NCI-H2081 treated with DMSO at 0.1 percent for 48 hours (cell line): Measurements from ENCODE around the gene CUX1.

ENCODE experiments used
- DNase-seq: peaks from one replicate; lab custom pipeline; 2025; lab: John Stamatoyannopoulos, UW

The CUX1 gene

DNA sequence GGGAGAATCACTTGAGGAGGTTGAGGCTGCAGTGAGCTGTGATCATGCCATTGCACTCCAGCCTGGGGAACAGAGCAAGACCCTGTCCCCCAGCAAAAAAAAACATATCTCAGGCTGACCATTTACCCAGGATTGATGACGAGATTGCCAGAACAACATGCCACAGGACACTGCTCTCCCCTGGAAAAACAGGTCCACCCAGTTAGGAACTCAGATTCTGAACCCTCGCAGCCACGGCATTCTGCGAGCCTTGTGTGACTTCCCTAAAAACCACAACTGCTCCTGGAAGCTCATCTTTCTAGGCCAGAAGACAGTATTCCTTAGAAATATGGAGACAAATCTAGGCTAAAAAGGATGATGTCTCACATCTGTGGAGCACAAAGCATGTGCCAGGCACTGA is 427.2 kb downstream of the CUX1 start:
- no peak for DNase-seq

- DNase-seq: no peak
These were observed 430.6 kb downstream of the CUX1 start for GRCh38 chr7:102248081-102248455.

DNA sequence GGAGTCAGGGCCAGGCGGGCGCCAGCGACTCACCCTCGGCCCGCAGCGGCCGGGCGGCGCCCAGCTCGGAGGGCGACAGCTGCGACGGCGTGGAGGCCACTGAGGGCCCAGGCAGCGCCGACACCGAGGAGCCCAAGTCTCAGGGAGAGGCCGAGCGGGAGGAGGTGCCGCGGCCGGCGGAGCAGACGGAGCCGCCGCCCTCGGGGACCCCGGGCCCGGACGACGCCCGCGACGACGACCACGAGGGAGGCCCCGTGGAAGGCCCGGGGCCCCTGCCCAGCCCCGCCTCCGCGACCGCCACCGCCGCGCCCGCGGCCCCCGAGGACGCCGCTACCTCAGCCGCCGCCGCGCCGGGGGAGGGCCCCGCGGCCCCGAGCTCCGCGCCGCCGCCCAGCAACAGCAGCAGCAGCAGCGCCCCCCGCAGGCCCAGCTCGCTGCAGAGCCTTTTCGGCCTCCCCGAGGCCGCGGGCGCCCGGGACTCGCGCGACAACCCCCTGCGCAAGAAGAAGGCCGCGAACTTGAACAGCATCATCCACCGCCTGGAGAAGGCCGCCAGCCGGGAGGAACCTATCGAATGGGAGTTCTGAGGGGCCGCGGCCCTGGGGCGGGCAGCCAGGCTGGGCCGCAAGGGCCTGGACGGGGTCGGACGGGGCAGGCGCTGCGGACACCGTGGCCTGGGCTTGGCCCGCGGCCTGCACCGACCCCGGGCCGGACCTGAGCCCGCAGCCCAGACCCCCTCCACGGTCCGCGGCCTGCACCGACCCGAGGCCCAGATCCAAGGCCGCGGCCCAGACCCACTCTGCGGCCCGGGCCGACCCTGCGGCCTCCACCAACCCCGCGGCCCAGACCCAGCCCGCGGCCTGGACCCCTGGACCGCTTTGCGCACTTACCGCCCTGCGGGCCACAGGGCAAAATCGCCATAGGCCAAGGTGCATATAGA is 431.3 kb downstream of the CUX1 start:
- no peak for DNase-seq

DNA sequence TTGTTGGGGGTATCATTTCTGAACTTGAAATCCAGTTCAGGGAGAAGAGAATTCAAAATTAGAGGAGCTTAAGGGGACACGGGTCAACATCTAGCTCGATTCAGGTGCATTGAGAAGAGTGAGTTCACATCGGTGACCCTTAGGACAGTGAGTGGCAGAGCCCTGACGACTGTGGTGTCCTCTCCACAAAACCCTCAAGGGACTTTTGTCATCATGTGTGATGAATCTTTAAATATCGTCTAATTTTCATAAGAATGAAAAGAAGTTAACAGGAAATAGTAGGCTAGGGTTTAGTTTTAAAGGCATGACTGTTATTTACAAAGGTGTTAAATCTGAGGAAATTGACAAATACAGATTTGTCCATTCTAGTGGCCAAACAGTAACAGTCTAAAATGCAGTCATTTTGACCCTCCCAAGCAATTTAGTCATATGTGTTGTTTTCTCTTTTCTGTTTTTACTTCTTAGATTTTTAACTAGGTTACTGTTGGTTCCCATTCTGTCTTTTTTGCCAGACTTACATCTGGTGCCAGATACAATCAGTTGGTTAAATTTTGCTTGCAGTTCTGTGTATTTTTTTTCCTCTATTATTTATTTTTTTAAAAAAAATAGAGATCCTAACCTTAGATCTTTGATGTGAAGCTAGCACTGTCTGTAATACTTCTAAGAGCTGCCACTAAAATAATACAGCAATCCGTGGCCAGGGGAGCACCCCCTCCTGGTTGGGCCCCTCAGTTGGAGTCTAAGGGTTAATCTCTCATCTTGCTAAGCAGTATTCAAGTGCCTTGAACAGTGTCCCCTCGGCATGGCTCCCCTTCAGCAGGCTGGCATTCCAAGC is 434.3 kb downstream of the CUX1 start:
- no peak for DNase-seq

DNA sequence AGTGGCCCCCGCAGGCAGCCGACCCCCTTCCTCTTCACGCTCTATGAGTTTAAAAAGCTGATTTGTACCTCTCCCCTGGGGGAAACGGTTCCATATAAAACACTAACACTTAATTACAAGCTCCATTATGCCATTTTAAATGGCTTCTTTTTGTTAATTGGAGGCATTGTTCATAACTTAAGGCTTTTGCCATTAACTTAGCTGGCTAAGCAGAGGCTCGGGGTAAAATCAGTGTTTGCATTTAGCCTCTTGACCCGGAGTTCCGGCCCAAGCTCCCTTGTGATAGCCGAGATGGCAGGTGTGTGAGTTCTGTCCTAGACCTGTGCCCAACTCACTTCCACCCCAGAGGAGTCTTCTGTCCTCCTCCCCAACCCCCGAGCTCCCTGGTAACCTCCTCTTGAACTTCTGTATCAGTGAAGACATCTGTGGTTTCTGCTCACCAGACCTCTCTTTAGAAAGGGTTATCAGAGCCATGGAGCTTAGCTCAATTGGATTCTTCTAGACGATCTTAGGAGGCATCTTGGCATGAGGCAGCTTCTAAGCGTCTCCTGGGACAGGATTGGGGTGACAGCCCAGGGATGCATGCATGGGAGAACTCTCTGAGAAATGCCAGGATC is 435.0 kb downstream of the CUX1 start:
- no peak for DNase-seq

DNA sequence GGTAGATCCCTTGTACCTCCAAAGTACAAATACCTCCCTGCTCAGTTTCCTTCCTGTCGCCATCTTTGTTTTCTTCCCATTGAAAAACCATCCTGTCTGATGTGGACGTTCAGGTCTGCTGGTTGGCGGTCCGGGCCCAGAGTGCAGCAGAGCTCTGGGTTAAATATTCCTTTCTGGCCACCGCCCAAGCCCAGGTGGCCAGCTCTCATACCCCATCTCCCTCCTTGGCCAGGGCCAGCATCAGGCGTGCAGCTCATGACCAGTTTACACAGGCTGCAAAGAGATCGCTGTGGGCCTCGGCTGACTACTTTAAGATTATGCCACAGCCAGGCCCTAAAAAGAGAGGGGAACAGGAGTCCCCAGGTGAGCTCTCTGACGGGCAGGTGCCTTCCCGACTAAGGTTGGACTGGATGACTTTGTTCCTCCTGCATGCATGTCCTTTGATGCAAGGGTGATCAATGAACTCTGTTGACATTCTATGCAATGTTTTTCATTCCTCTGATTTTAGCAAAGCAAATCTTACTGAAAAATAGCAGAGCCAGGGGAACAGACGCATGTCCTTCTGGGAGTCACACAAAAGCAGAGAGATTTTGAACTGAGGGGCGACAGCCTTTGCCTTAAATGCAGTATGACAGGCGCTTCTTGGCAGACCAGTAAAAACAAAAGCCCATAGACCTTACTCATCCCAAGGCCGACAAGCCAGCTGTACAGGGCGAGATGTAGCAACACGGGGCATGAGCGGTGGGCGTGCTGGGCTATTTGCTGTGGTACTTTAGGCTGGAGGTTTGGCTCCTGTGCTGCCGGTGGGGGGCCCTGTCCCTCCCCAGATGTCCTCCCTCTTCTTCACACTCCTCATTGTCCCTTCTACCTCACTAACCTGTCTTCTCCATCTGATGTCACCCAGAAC is 435.9 kb downstream of the CUX1 start:
- DNase-seq: no peak

- no peak for DNase-seq
These were observed 436.5 kb downstream of the CUX1 start for GRCh38 chr7:102253973-102254370.

- no peak for DNase-seq
These were observed 437.1 kb downstream of the CUX1 start for GRCh38 chr7:102254521-102254920.

DNA sequence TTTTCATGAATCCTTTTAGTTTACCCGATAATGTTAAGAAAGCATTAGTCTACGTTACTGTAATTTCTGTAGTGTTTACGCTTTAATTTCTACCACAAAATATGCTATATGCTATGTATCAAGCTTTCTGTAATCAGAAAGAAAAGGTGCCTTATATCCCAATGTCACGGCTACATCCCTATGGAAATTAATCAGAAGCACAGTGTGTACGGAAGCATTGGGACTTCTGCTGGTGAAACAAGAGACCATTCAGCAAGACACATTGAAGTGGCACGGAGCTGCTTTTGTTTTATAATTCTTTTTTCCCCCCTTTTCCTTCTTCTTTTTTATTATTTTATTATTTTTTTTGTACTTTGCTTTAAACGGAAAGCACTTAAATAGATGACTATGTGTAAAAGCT is 438.1 kb downstream of the CUX1 start:
- DNase-seq: no peak

GRCh38 chr7:102255916-102256315 is 438.5 kb downstream of the CUX1 start:
- DNase-seq: no peak

DNA sequence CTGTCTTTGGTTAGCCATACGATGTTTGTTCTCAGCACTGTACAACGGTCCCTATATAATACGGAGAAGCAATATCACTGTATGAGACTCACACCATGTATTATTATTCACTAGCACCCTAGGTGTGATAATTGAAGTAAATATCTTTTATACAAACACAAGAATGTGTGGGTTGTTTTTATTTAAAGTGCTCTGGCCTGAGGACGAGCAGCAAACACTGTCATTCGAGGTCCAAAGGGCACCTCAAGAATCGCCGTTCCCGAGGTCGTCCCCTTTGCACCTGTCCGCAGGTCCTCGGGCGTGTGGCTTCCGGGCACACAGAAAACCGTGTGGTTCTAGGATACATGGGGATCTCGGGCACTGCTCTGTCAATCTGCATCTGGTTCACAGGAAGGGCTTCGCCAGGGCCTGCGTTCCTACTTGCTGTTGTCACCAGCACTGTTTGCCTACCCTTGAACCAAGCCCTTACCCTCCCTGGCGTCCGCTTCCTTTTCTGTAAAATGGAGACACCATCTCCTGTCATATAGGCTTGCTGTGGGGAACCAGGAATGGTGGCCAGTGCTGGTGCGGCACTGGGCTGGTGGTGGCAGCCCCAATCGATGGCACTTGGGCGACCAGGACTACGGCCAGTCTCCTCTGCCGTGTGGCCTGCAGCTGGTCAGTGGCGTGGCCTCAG is 440.8 kb downstream of the CUX1 start:
- DNase-seq: no peak

- DNase-seq: no peak
These were observed 441.3 kb downstream of the CUX1 start for GRCh38 chr7:102258749-102259107.

GRCh38 chr7:102260856-102261255 is 443.4 kb downstream of the CUX1 start:
- no peak for DNase-seq

GRCh38 chr7:102261451-102261850 is 444.0 kb downstream of the CUX1 start:
- no peak for DNase-seq

GRCh38 chr7:102262546-102262945 is 445.1 kb downstream of the CUX1 start:
- DNase-seq: no peak

DNA sequence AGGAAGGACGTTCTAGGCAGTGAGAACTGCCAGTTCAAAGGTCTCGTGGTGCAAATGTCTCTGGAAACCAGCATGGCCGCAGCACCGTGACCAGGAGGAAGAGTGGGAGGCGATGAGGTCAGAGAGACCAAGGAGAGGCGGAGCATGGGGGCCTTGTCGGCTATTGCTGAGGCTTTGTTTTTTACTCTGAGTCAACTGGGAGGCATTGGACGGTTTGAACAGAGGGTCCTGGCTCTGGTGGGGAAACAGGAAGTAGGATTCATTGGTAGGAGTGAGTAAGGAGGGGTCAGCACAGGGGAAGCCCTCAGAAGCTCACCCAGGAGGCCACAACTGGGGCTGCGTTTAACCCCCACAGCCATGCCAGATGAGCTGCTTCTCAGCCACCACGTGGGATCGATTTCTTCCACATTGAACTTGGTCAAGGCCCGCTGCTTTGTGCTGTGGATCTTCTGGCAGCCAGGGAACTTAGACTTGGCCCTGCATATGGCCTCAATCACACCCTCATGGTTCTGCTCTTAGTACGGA is 447.0 kb downstream of the CUX1 start:
- no peak for DNase-seq

DNA sequence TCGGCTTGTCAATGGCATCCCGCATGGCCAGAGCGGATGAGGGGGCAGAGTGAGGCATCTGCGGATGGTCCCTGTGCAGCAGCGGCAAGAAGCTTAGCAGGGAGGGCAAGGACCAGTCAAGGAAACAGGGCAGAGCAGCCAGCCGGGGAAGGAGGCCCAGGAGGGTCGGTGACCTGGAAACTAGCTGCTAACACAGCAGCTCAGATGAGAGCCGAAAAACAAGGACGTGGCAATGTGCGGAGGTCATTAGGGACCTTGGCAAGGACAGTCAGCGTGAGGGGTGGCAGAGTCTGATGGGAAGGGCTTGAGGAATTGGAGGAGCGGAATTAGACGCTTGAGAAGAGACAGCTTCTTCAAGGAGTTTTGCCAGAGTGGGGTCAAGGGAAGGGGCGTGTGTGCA is 449.1 kb downstream of the CUX1 start:
- DNase-seq: no peak

GRCh38 chr7:102268635-102269034 is 451.2 kb downstream of the CUX1 start:
- no peak for DNase-seq

DNA sequence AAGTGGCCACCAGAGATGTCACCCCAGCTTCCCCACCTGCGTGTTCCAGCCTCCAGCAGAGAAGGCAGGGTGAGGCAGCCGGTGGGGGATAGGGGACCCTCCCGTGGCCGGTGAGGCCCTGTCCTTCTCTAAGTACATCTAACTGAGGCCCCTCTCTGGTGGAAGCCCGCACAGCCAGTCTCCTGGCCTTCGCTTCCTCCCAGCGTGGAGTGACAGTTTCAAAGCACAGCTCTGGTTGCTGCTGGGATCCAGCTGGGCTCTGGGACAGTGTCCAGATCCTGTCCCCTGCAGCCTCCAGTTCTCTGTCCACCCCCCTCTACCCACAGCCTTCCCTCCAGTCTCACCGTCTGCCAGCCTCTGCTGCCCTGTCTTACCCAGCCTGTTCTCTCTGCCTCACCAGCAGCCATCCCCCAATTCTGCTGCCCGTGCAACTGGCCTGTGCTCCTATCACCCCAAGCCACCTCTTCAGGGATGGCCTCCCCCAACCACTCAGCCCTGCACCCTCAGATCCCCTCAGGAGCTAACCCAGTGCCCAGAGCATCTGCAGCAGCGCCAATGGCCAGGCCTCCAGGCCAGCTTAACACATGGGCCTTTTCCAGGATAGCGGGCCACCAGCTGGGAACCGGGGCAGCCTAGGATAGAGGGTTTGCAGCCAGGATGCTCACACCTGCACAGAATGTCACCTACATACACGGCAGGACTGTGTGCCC is 452.9 kb downstream of the CUX1 start:
- no peak for DNase-seq

DNA sequence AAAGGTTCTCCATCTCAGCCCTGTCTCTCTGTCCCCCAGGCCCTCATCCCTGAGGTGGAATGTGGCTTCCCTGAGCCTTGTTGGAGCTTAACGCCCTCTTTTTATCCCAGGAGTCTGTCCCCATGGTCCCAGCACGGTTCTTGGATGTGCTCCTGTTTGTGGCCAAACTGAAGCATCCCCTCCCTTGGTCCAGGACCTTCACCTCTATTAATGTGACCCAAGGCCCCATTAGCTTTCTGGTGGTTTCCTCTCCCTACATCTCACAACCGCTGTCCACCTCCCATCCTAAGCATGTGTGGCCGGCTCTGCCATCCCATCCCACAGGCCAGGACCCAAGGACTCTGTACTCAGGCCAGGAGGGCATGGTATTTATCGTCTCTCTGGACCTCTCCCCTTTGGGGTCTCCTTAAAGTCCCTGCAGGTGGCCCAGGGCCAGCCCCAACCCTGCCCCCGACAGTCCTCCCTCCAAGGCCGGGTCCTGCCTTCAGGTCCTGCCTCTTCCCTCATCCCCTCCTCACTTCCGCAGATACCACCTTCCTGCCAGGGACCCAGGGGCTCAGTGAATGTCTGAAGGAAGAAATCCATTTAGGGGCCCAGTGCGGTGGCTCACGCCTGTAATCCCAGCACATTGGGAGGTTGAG is 453.9 kb downstream of the CUX1 start:
- no peak for DNase-seq
